Gastroesophageal sphincter (tissue), 3 donors: ENCODE results near the gene LNX1.

Experiments
- EP300 ChIP-seq: sonication (generic); formaldehyde crosslinking; IDR thresholded peaks from one replicate; pipeline ENCODE4 v1.6.1; 2017; ENCODE audit warnings: antibody characterized with exemption, mild to moderate bottlenecking
- POLR2A ChIP-seq, 2 donors: fragments of 450-650 bp; IDR thresholded peaks; one replicate each; pipeline ENCODE4 v1.6.1; 2017; ENCODE audit warnings: antibody characterized with exemption in 2 of 2, mild to moderate bottlenecking in 2 of 2, moderate library complexity in 1 of 2
- POLR2AphosphoS5 ChIP-seq: sonication (generic); formaldehyde crosslinking; IDR thresholded peaks from one replicate; pipeline ENCODE4 v1.6.1; 2017; ENCODE audit warnings: antibody characterized with exemption
- TF ChIP-seq, protein P1 (sequence below), 4 experiments: fragments of 200-600 bp in 2 of 4; fragments of 450-650 bp in 2 of 4; sonication (generic) in 1 of 4; IDR thresholded peaks; one replicate each; pipeline ENCODE4 v1.5.1; 2017 to 2019; ENCODE audit warnings: antibody characterized with exemption in 4 of 4, mild to moderate bottlenecking in 2 of 4, moderate library complexity in 2 of 4

DNA sequence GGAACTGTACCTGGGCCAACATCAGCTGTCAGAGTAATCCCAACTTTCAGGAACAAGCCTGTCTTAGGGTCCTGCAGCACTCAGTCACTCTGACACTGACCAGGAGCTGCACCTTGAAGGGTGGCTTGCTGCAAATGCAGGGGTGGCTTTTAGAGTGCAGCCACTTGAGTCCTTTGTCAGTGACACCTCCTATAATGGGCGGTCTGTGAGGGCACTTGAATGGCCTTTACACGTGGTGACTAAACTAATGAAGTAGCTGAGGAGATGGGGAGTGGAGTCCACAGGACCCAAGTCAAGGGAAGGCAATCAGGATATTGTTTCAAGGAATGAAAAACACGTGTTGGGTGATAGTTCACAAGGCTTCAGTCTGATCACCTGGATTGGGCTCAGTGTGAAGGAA is 11.1 kb upstream of the LNX1 start:
- TF ChIP-seq, protein P1, sequence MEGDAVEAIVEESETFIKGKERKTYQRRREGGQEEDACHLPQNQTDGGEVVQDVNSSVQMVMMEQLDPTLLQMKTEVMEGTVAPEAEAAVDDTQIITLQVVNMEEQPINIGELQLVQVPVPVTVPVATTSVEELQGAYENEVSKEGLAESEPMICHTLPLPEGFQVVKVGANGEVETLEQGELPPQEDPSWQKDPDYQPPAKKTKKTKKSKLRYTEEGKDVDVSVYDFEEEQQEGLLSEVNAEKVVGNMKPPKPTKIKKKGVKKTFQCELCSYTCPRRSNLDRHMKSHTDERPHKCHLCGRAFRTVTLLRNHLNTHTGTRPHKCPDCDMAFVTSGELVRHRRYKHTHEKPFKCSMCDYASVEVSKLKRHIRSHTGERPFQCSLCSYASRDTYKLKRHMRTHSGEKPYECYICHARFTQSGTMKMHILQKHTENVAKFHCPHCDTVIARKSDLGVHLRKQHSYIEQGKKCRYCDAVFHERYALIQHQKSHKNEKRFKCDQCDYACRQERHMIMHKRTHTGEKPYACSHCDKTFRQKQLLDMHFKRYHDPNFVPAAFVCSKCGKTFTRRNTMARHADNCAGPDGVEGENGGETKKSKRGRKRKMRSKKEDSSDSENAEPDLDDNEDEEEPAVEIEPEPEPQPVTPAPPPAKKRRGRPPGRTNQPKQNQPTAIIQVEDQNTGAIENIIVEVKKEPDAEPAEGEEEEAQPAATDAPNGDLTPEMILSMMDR (IDR thresholded peaks at IDR 0.05), result no peak
- no peak for TF ChIP-seq POLR2A (IDR thresholded peaks at IDR 0.05)
- no peak for TF ChIP-seq EP300
- TF ChIP-seq POLR2AphosphoS5, result no peak
